SK-N-SH (cell line): ENCODE results near the gene ATP4A.

Experiments
- EP300 ChIP-seq, 2 experiments: IDR thresholded peaks; 2 replicates each; pipeline versions ENCODE4 v1.4.0 to v1.6.1; 2012; ENCODE audit warnings: borderline replicate concordance in 1 of 2, low read depth in 1 of 2, low read length in 1 of 2
- FOXJ3 ChIP-seq: sonication (generic); formaldehyde crosslinking; IDR thresholded peaks from 2 replicates; pipeline ENCODE4 v1.5.1; 2020; ENCODE audit warnings: mild to moderate bottlenecking, missing genetic modification reagents
- RAD21 ChIP-seq: IDR thresholded peaks from 2 replicates; pipeline ENCODE4 v1.6.1; 2012; ENCODE audit warnings: mild to moderate bottlenecking, low read length
- TF ChIP-seq, protein P1 (sequence below): fragments of 200-600 bp; sonication (generic); IDR thresholded peaks from 2 replicates; pipeline ENCODE4 v1.6.1; 2017; ENCODE audit warnings: antibody characterized with exemption, mild to moderate bottlenecking, moderate library complexity
- TF ChIP-seq, protein P2 (sequence below): IDR thresholded peaks from 2 replicates; pipeline ENCODE4 v1.4.0; 2012; ENCODE audit warnings: low read depth

DNA sequence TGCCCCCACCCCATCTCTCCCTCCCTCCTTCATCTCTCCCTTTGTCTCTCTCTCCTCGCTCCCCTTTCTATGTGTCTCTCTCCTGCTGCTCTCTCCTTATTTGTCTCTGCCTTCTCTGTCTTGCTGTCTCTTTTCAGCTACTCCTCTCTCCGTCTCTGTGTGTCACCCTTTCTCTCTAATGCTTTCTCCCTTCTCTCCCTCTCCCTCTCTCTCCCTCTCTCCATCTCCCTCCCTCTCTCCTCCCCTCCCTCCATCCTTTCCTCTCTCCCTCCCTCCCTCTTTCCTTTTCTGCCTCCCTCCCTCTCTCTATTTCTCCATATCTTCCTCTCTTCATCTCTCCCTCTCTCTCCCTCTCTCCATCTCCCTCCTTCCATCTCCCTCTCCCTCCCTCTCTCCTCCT lies 682 bp downstream of the ATP4A start:
- TF ChIP-seq RAD21, result no peak
- TF ChIP-seq, protein P1, sequence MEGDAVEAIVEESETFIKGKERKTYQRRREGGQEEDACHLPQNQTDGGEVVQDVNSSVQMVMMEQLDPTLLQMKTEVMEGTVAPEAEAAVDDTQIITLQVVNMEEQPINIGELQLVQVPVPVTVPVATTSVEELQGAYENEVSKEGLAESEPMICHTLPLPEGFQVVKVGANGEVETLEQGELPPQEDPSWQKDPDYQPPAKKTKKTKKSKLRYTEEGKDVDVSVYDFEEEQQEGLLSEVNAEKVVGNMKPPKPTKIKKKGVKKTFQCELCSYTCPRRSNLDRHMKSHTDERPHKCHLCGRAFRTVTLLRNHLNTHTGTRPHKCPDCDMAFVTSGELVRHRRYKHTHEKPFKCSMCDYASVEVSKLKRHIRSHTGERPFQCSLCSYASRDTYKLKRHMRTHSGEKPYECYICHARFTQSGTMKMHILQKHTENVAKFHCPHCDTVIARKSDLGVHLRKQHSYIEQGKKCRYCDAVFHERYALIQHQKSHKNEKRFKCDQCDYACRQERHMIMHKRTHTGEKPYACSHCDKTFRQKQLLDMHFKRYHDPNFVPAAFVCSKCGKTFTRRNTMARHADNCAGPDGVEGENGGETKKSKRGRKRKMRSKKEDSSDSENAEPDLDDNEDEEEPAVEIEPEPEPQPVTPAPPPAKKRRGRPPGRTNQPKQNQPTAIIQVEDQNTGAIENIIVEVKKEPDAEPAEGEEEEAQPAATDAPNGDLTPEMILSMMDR, result no peak
- TF ChIP-seq, protein P2, sequence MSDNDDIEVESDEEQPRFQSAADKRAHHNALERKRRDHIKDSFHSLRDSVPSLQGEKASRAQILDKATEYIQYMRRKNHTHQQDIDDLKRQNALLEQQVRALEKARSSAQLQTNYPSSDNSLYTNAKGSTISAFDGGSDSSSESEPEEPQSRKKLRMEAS, result no peak
- no peak for TF ChIP-seq EP300 (IDR thresholded peaks at IDR 0.05; ENCODE audit: borderline replicate concordance in 1 of 2, low read depth in 1 of 2, low read length in 1 of 2)
- TF ChIP-seq FOXJ3 (CRISPR knock-in tag), result no peak
